Fibroblast of lung (primary cell): ENCODE data around the gene SORL1. TPM values are rescaled to one million over a fixed set of nuclear protein-coding genes. Genes with fewer than 3 reads are reported as not detected.

Experiments used
- DNase-seq, 2 donors: peaks; one replicate each; pipeline versions ENCODE4 v3.0.0 to v3.0.0-alpha.2; 2010; ENCODE audit warnings: low read depth in 2 of 2
- H2AFZ ChIP-seq: 2 replicates; pipeline ENCODE4 v1.5.1; 2012; ENCODE audit warnings: low read length, control low read depth, inconsistent platforms
- H3K27ac ChIP-seq: 2 replicates; pipeline ENCODE4 v1.5.1; 2011; ENCODE audit warnings: low read length, control low read depth; ENCODE audit not compliant: insufficient read depth
- H3K27me3 ChIP-seq: 2 replicates; pipeline ENCODE4 v1.5.1; 2011; ENCODE audit warnings: mild to moderate bottlenecking, low read length; ENCODE audit not compliant: control insufficient read depth, insufficient read depth
- H3K36me3 ChIP-seq: 2 replicates; pipeline ENCODE4 v1.5.1; 2011; ENCODE audit warnings: low read length; ENCODE audit not compliant: control insufficient read depth, insufficient read depth
- H3K4me1 ChIP-seq: 2 replicates; pipeline ENCODE4 v1.5.1; 2011; ENCODE audit warnings: low read length; ENCODE audit not compliant: control insufficient read depth, insufficient read depth; ENCODE audit errors: extremely low read depth
- H3K4me2 ChIP-seq: 2 replicates; pipeline ENCODE4 v1.5.1; 2011; ENCODE audit warnings: low read length, control low read depth; ENCODE audit not compliant: insufficient read depth; ENCODE audit errors: extremely low read depth
- H3K4me3 ChIP-seq, 4 experiments: fragments of 200-600 bp in 1 of 4; sonication (generic) in 1 of 4; replicated peaks in 1 of 4; 2 replicates each; pipeline ENCODE4 v1.5.1; 2011 to 2016; ENCODE audit warnings: low read length in 4 of 4, low read depth in 3 of 4, mild to moderate bottlenecking in 3 of 4, control low read depth in 2 of 4, inconsistent platforms in 1 of 4, mixed read lengths in 1 of 4; ENCODE audit not compliant: insufficient read depth in 1 of 4; ENCODE audit errors: control extremely low read depth in 1 of 4
- H3K79me2 ChIP-seq: 2 replicates; pipeline ENCODE4 v1.5.1; 2012; ENCODE audit warnings: mild to moderate bottlenecking, low read length, inconsistent platforms; ENCODE audit not compliant: control insufficient read depth, insufficient read depth
- H3K9ac ChIP-seq: 2 replicates; pipeline ENCODE4 v1.5.1; 2011; ENCODE audit warnings: mild to moderate bottlenecking, low read length, control low read depth; ENCODE audit not compliant: insufficient read depth
- H3K9me3 ChIP-seq: 2 replicates; pipeline ENCODE4 v1.5.1; 2012; ENCODE audit warnings: low read depth, low read length; ENCODE audit not compliant: control insufficient read depth, insufficient read depth
- H4K20me1 ChIP-seq: 2 replicates; pipeline ENCODE4 v1.5.1; 2011; ENCODE audit warnings: low read length; ENCODE audit not compliant: control insufficient read depth, insufficient read depth; ENCODE audit errors: extremely low read depth
- CTCF ChIP-seq, 2 donors: IDR thresholded peaks in 1 of 2; conservative IDR thresholded peaks in 1 of 2; 1 replicate in 1 of 2; 2 replicates in 1 of 2; pipeline ENCODE4 v1.5.1; 2011 to 2012; ENCODE audit warnings: low read length in 2 of 2, control low read depth in 1 of 2, inconsistent platforms in 1 of 2, low read depth in 1 of 2, mild to moderate bottlenecking in 1 of 2
- EZH2 ChIP-seq: IDR thresholded peaks from 2 replicates; pipeline ENCODE4 v1.5.1; 2012; ENCODE audit warnings: low read length, control low read depth, mild to moderate bottlenecking; ENCODE audit errors: missing control alignments
- polyA plus RNA-seq, 2 donors: library from polyadenylated mRNA; depleted of rRNA in 1 of 2; stranded (reverse) in 1 of 2; unstranded in 1 of 2; fragments of >200 nt; gene quantifications; 2 replicates each; pipeline ENCODE4 v1.2.1, GENCODE V29; 2011 to 2012; ENCODE audit warnings: missing spikeins in 1 of 2
- total RNA-seq: library from RNA; depleted of rRNA; stranded (reverse); fragments of >200 nt; gene quantifications from 2 replicates; pipeline ENCODE4 v1.2.1, GENCODE V29; 2014

Gene SORL1
- total and polyA plus RNA-seq, 2 donors (not counting 1 experiment from before 2014, with no cell fraction given): 0.58 to 10.9 TPM

DNA sequence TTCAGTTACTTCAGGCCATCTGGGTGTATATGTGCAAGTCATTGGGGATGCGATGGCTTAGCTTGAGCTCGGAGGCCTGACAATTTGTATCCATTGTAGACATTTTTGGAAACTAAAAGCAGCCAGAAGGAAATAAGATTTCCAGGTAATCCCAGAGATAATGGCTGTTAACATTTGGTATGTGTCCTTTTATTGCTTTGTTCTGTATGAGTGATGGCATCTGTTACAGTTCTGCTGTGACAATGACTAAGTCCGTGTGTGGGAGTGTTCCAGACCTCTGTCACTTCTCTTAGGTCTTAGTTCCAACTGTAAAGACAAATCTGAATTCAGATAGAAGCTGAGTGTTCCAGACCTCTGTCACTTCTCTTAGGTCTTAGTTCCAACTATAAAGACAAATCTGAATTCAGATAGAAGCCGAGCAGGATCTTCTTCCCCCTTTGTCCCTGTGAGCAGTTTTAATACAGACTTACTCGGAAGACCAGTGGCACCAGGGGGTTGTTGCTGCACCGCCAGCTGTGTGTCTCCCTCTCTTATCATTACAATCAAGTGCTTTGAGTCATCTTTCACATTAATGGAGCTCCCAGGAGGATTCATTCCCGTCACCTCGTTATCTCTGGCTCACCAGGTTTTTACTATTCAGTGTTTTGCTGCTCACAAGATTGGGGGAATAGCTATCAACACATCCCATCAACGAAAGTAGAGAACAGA lies 191.5 kb downstream of the SORL1 start:
- no peak overlapping the region for H3K9ac ChIP-seq
- H2AFZ ChIP-seq: no peak overlapping the region
- H3K9me3 ChIP-seq: no peaks in the 10 kb centered on the region
- H3K27ac ChIP-seq: no peak overlapping the region
- no peaks in the 10 kb centered on the region for H3K36me3 ChIP-seq
- no peaks in the 10 kb centered on the region for H3K4me1 ChIP-seq
- H3K79me2 ChIP-seq: no peaks in the 10 kb centered on the region
- TF ChIP-seq CTCF (conservative IDR thresholded peaks at IDR 0.05 in 1 of 2, IDR thresholded peaks at IDR 0.05 in 1 of 2; ENCODE audit: low read depth in 1 of 2, low read length in 2 of 2) (no peak), EZH2 (no peak)
- H3K4me2 ChIP-seq: no peak overlapping the region
- no peaks in the 10 kb centered on the region for H3K27me3 ChIP-seq
- H3K4me3 ChIP-seq: no peak overlapping the region
- no peaks in the 10 kb centered on the region for H4K20me1 ChIP-seq
- no peak for DNase-seq

GRCh38 chr11:121644187-121644512 lies 192.0 kb downstream of the SORL1 start:
- TF ChIP-seq EZH2 (no peak), CTCF (conservative IDR thresholded peaks at IDR 0.05 in 1 of 2, IDR thresholded peaks at IDR 0.05 in 1 of 2; ENCODE audit: low read depth in 1 of 2, low read length in 2 of 2) (no peak)
- H3K27ac ChIP-seq: no peak overlapping the region
- H3K4me3 ChIP-seq: no peak overlapping the region
- no peaks in the 10 kb centered on the region for H3K36me3 ChIP-seq
- no peak for DNase-seq
- H3K9me3 ChIP-seq: no peaks in the 10 kb centered on the region
- no peaks in the 10 kb centered on the region for H3K4me1 ChIP-seq
- no peaks in the 10 kb centered on the region for H4K20me1 ChIP-seq
- H3K79me2 ChIP-seq: no peaks in the 10 kb centered on the region
- no peak overlapping the region for H3K4me2 ChIP-seq
- H3K9ac ChIP-seq: no peak overlapping the region
- H3K27me3 ChIP-seq: no peaks in the 10 kb centered on the region
- no peak overlapping the region for H2AFZ ChIP-seq

DNA sequence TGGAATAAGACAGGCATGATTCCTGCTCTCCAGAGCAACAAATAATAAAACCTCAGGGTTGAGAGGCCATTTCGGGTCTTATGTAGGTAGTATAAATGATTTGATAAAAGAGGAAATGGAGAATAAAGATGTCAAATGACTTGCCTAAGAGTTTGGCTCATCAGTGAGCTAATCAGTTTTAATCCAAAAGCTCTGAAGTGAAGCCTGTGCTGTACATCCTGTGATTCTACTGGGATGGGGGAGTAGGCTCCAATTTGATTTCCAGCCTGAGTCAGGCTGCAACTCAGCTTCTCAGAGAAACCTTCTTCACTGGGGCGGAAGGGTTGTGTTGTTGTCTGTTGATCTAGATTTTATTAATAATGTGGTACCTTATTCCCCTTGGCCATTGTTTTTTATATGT lies 192.9 kb downstream of the SORL1 start:
- Histone ChIP-seq H3K9me3 (no peaks in the 10 kb centered on the region), H3K4me2 (no peak overlapping the region), H3K36me3 (no peaks in the 10 kb centered on the region), H3K9ac (no peak overlapping the region), H2AFZ (no peak overlapping the region), H3K4me1 (no peaks in the 10 kb centered on the region), H3K79me2 (no peaks in the 10 kb centered on the region), H3K27me3 (no peaks in the 10 kb centered on the region), H4K20me1 (no peaks in the 10 kb centered on the region), H3K4me3 (no peak overlapping the region), H3K27ac (no peak overlapping the region)
- DNase-seq: no peak
- TF ChIP-seq EZH2: no peak
- TF ChIP-seq CTCF (conservative IDR thresholded peaks at IDR 0.05 in 1 of 2, IDR thresholded peaks at IDR 0.05 in 1 of 2; ENCODE audit: low read depth in 1 of 2, low read length in 2 of 2): no peak
